ENCODE measurements around the gene NLGN1.

The NLGN1 gene

GRCh38 chr3:173762501-173762900, 365.0 kb downstream of the NLGN1 start:
- ATAC-seq (ENCODE audit: low read depth), result no peak

GRCh38 chr3:173770011-173770410, 372.5 kb downstream of the NLGN1 start:
- Histone ChIP-seq H3K9me3 (ENCODE audit: severe bottlenecking) (no peaks in the 10 kb centered on the region), H3K27me3 (ENCODE audit: insufficient read depth, poor library complexity, severe bottlenecking) (no peaks in the 10 kb centered on the region), H3K27ac (ENCODE audit: poor library complexity, severe bottlenecking) (no peak overlapping the region), H3K36me3 (ENCODE audit: low read depth) (no peaks in the 10 kb centered on the region), H3K4me1 (ENCODE audit: insufficient read depth, poor library complexity, severe bottlenecking) (no peaks in the 10 kb centered on the region), H3K4me3 (ENCODE audit: severe bottlenecking) (no peak overlapping the region)
- DNase-seq (ENCODE audit: low spot score), result no peak
- no peak for TF ChIP-seq CTCF (IDR thresholded peaks at IDR 0.05; ENCODE audit: poor library complexity, severe bottlenecking)
- no peak for ATAC-seq (ENCODE audit: low read depth)

More at GRCh38 chr3:173762501-173762900, 365.0 kb downstream of the NLGN1 start:
- no peak overlapping the region for H3K27ac ChIP-seq (ENCODE audit: poor library complexity, severe bottlenecking)
- H3K36me3 ChIP-seq (ENCODE audit: low read depth), result no peaks in the 10 kb centered on the region
- no peak for TF ChIP-seq CTCF (IDR thresholded peaks at IDR 0.05; ENCODE audit: poor library complexity, severe bottlenecking)
- no peak overlapping the region for H3K4me3 ChIP-seq (ENCODE audit: severe bottlenecking)
- H3K9me3 ChIP-seq (ENCODE audit: severe bottlenecking), result no peaks in the 10 kb centered on the region
- no peaks in the 10 kb centered on the region for H3K27me3 ChIP-seq (ENCODE audit: insufficient read depth, poor library complexity, severe bottlenecking)
- DNase-seq (ENCODE audit: low spot score), result no peak
- H3K4me1 ChIP-seq (ENCODE audit: insufficient read depth, poor library complexity, severe bottlenecking), result no peaks in the 10 kb centered on the region

GRCh38 chr3:173770796-173771573, 373.4 kb downstream of the NLGN1 start:
- Histone ChIP-seq H3K4me3 (ENCODE audit: severe bottlenecking) (no peak overlapping the region), H3K27ac (ENCODE audit: poor library complexity, severe bottlenecking) (no peak overlapping the region), H3K4me1 (ENCODE audit: insufficient read depth, poor library complexity, severe bottlenecking) (no peaks in the 10 kb centered on the region), H3K9me3 (ENCODE audit: severe bottlenecking) (no peaks in the 10 kb centered on the region), H3K36me3 (ENCODE audit: low read depth) (no peaks in the 10 kb centered on the region), H3K27me3 (ENCODE audit: insufficient read depth, poor library complexity, severe bottlenecking) (no peaks in the 10 kb centered on the region)
- DNase-seq (ENCODE audit: low spot score) (no peak), ATAC-seq (ENCODE audit: low read depth) (no peak)
- no peak for TF ChIP-seq CTCF (IDR thresholded peaks at IDR 0.05; ENCODE audit: poor library complexity, severe bottlenecking)

GRCh38 chr3:173773800-173774199, 376.3 kb downstream of the NLGN1 start:
- no peak for TF ChIP-seq CTCF (IDR thresholded peaks at IDR 0.05; ENCODE audit: poor library complexity, severe bottlenecking)
- H3K4me1 ChIP-seq (ENCODE audit: insufficient read depth, poor library complexity, severe bottlenecking), result no peaks in the 10 kb centered on the region
- ATAC-seq (ENCODE audit: low read depth), result no peak
- no peak overlapping the region for H3K4me3 ChIP-seq (ENCODE audit: severe bottlenecking)
- no peak overlapping the region for H3K27ac ChIP-seq (ENCODE audit: poor library complexity, severe bottlenecking)
- H3K9me3 ChIP-seq (ENCODE audit: severe bottlenecking), result no peaks in the 10 kb centered on the region
- no peaks in the 10 kb centered on the region for H3K27me3 ChIP-seq (ENCODE audit: insufficient read depth, poor library complexity, severe bottlenecking)
- H3K36me3 ChIP-seq (ENCODE audit: low read depth), result no peaks in the 10 kb centered on the region
- DNase-seq (ENCODE audit: low spot score), result no peak

- no peaks in the 10 kb centered on the region for H3K27me3 ChIP-seq (ENCODE audit: insufficient read depth, poor library complexity, severe bottlenecking)
- TF ChIP-seq CTCF (IDR thresholded peaks at IDR 0.05; ENCODE audit: poor library complexity, severe bottlenecking), result no peak
- no peak overlapping the region for H3K4me3 ChIP-seq (ENCODE audit: severe bottlenecking)
- H3K36me3 ChIP-seq (ENCODE audit: low read depth), result no peaks in the 10 kb centered on the region
- no peak overlapping the region for H3K27ac ChIP-seq (ENCODE audit: poor library complexity, severe bottlenecking)
- no peak for DNase-seq (ENCODE audit: low spot score)
- no peaks in the 10 kb centered on the region for H3K9me3 ChIP-seq (ENCODE audit: severe bottlenecking)
- no peak for ATAC-seq (ENCODE audit: low read depth)
- no peaks in the 10 kb centered on the region for H3K4me1 ChIP-seq (ENCODE audit: insufficient read depth, poor library complexity, severe bottlenecking)
Observed at GRCh38 chr3:173774294-173774693, 376.8 kb downstream of the NLGN1 start.

Measured in RWPE2 (cell line).